ENCODE data around the gene SPATC1L. TPM values are rescaled to one million over a fixed set of nuclear protein-coding genes. Genes with fewer than 3 reads are reported as not detected.

Gene SPATC1L
- total RNA-seq, 1 experiment from 2014 or later = 16.7 TPM

- no peaks in the 10 kb centered on the region; the same call in 1 of the 2 replicates for H3K36me3 ChIP-seq (ENCODE audit: insufficient read depth, low read length)
- no peak overlapping the region for H2AFZ ChIP-seq (ENCODE audit: low read length)
These were observed 34.8 kb upstream of the SPATC1L start for GRCh38 chr21:46218906-46219590.

GRCh38 chr21:46217511-46218196 is 33.4 kb upstream of the SPATC1L start:
- no peaks in the 10 kb centered on the region; the same call in 1 of the 2 replicates for H3K36me3 ChIP-seq (ENCODE audit: insufficient read depth, low read length)
- no peak overlapping the region for H3K27ac ChIP-seq (ENCODE audit: low read length)
- no peaks in the 10 kb centered on the region for H3K4me1 ChIP-seq (ENCODE audit: low read length)
- no peak overlapping the region for H3K4me3 ChIP-seq (ENCODE audit: low read length)
- no peaks in the 10 kb centered on the region for H3K27me3 ChIP-seq (ENCODE audit: low read length)
- H3K9me2 ChIP-seq (replicated peaks; ENCODE audit: insufficient read depth, low read length) = no peaks in the 10 kb centered on the region
- no peak overlapping the region for H3K4me2 ChIP-seq (ENCODE audit: low read depth, low read length, poor library complexity, severe bottlenecking)
- no peak overlapping the region for H2AFZ ChIP-seq (ENCODE audit: low read length)
- H3K79me2 ChIP-seq (ENCODE audit: low read length) = peaks cover 8% of the 10 kb centered on the region; the same call in 1 of the 2 replicates
- no peak for DNase-seq
- no peaks in the 10 kb centered on the region for H3K9me3 ChIP-seq (ENCODE audit: low read length)
- no peak overlapping the region for H3K9ac ChIP-seq (ENCODE audit: low read length)
- no peaks in the 10 kb centered on the region for H4K20me1 ChIP-seq (ENCODE audit: insufficient read depth, low read depth, low read length)

More at GRCh38 chr21:46218906-46219590, 34.8 kb upstream of the SPATC1L start:
- H3K27ac ChIP-seq (ENCODE audit: low read length) = no peak overlapping the region
- no peak overlapping the region for H3K4me3 ChIP-seq (ENCODE audit: low read length)
- no peaks in the 10 kb centered on the region for H3K27me3 ChIP-seq (ENCODE audit: low read length)
- no peaks in the 10 kb centered on the region for H4K20me1 ChIP-seq (ENCODE audit: insufficient read depth, low read depth, low read length)
- H3K9me3 ChIP-seq (ENCODE audit: low read length) = no peaks in the 10 kb centered on the region
- no peak overlapping the region for H3K4me2 ChIP-seq (ENCODE audit: low read depth, low read length, poor library complexity, severe bottlenecking)
- H3K4me1 ChIP-seq (ENCODE audit: low read length) = no peaks in the 10 kb centered on the region
- H3K9me2 ChIP-seq (replicated peaks; ENCODE audit: insufficient read depth, low read length) = no peaks in the 10 kb centered on the region
- H3K79me2 ChIP-seq (ENCODE audit: low read length) = peaks cover 14% of the 10 kb centered on the region; the same call in 1 of the 2 replicates
- DNase-seq = no peak
- no peak overlapping the region for H3K9ac ChIP-seq (ENCODE audit: low read length)

GRCh38 chr21:46216132-46216747 is 32.0 kb upstream of the SPATC1L start:
- Histone ChIP-seq H3K27ac (ENCODE audit: low read length) (no peak overlapping the region), H3K4me2 (ENCODE audit: low read depth, low read length, poor library complexity, severe bottlenecking) (no peak overlapping the region), H3K9me3 (ENCODE audit: low read length) (no peaks in the 10 kb centered on the region), H3K4me3 (ENCODE audit: low read length) (no peak overlapping the region), H3K4me1 (ENCODE audit: low read length) (no peaks in the 10 kb centered on the region), H3K9me2 (replicated peaks; ENCODE audit: insufficient read depth, low read length) (no peaks in the 10 kb centered on the region), H3K27me3 (ENCODE audit: low read length) (no peaks in the 10 kb centered on the region), H3K9ac (ENCODE audit: low read length) (no peak overlapping the region), H2AFZ (ENCODE audit: low read length) (no peak overlapping the region), H3K36me3 (ENCODE audit: insufficient read depth, low read length) (no peaks in the 10 kb centered on the region; the same call in 1 of the 2 replicates), H3K79me2 (ENCODE audit: low read length) (no peaks in the 10 kb centered on the region), H4K20me1 (ENCODE audit: insufficient read depth, low read depth, low read length) (no peaks in the 10 kb centered on the region)
- DNase-seq = no peak

GRCh38 chr21:46215436-46216131 is 31.3 kb upstream of the SPATC1L start:
- Histone ChIP-seq H3K27me3 (ENCODE audit: low read length) (no peaks in the 10 kb centered on the region), H3K9me3 (ENCODE audit: low read length) (no peaks in the 10 kb centered on the region), H2AFZ (ENCODE audit: low read length) (no peak overlapping the region), H3K36me3 (ENCODE audit: insufficient read depth, low read length) (no peaks in the 10 kb centered on the region; the same call in 1 of the 2 replicates), H3K4me3 (ENCODE audit: low read length) (no peak overlapping the region), H3K9ac (ENCODE audit: low read length) (no peak overlapping the region), H3K9me2 (replicated peaks; ENCODE audit: insufficient read depth, low read length) (no peaks in the 10 kb centered on the region), H3K4me2 (ENCODE audit: low read depth, low read length, poor library complexity, severe bottlenecking) (no peak overlapping the region), H3K79me2 (ENCODE audit: low read length) (no peaks in the 10 kb centered on the region), H3K27ac (ENCODE audit: low read length) (no peak overlapping the region), H3K4me1 (ENCODE audit: low read length) (no peaks in the 10 kb centered on the region), H4K20me1 (ENCODE audit: insufficient read depth, low read depth, low read length) (no peaks in the 10 kb centered on the region)
- DNase-seq = no peak

- H3K36me3 ChIP-seq (ENCODE audit: insufficient read depth, low read length) = no peaks in the 10 kb centered on the region
- H3K4me2 ChIP-seq (ENCODE audit: low read depth, low read length, poor library complexity, severe bottlenecking) = no peak overlapping the region
- no peak overlapping the region for H2AFZ ChIP-seq (ENCODE audit: low read length)
- no peaks in the 10 kb centered on the region for H3K9me3 ChIP-seq (ENCODE audit: low read length)
- no peak for DNase-seq
- no peaks in the 10 kb centered on the region for H3K9me2 ChIP-seq (replicated peaks; ENCODE audit: insufficient read depth, low read length)
- H4K20me1 ChIP-seq (ENCODE audit: insufficient read depth, low read depth, low read length) = no peaks in the 10 kb centered on the region
- H3K27ac ChIP-seq (ENCODE audit: low read length) = no peak overlapping the region
- no peaks in the 10 kb centered on the region for H3K79me2 ChIP-seq (ENCODE audit: low read length)
- H3K9ac ChIP-seq (ENCODE audit: low read length) = no peak overlapping the region
- H3K4me3 ChIP-seq (ENCODE audit: low read length) = no peak overlapping the region
- H3K4me1 ChIP-seq (ENCODE audit: low read length) = no peaks in the 10 kb centered on the region
- H3K27me3 ChIP-seq (ENCODE audit: low read length) = no peaks in the 10 kb centered on the region
These were observed 30.4 kb upstream of the SPATC1L start for GRCh38 chr21:46214478-46215340.

GRCh38 chr21:46213620-46214286 is 29.5 kb upstream of the SPATC1L start:
- no peaks in the 10 kb centered on the region for H3K4me1 ChIP-seq (ENCODE audit: low read length)
- no peaks in the 10 kb centered on the region for H4K20me1 ChIP-seq (ENCODE audit: insufficient read depth, low read depth, low read length)
- no peaks in the 10 kb centered on the region for H3K36me3 ChIP-seq (ENCODE audit: insufficient read depth, low read length)
- no peaks in the 10 kb centered on the region for H3K27me3 ChIP-seq (ENCODE audit: low read length)
- H3K9me3 ChIP-seq (ENCODE audit: low read length) = no peaks in the 10 kb centered on the region
- H3K79me2 ChIP-seq (ENCODE audit: low read length) = no peaks in the 10 kb centered on the region
- H3K27ac ChIP-seq (ENCODE audit: low read length) = no peak overlapping the region
- H3K4me3 ChIP-seq (ENCODE audit: low read length) = no peak overlapping the region
- H3K9me2 ChIP-seq (replicated peaks; ENCODE audit: insufficient read depth, low read length) = no peaks in the 10 kb centered on the region
- no peak for DNase-seq
- no peak overlapping the region for H3K9ac ChIP-seq (ENCODE audit: low read length)
- H2AFZ ChIP-seq (ENCODE audit: low read length) = no peak overlapping the region
- no peak overlapping the region for H3K4me2 ChIP-seq (ENCODE audit: low read depth, low read length, poor library complexity, severe bottlenecking)

- Histone ChIP-seq H3K36me3 (ENCODE audit: insufficient read depth, low read length) (no peaks in the 10 kb centered on the region), H3K9ac (ENCODE audit: low read length) (no peak overlapping the region), H2AFZ (ENCODE audit: low read length) (no peak overlapping the region), H4K20me1 (ENCODE audit: insufficient read depth, low read depth, low read length) (no peaks in the 10 kb centered on the region), H3K4me2 (ENCODE audit: low read depth, low read length, poor library complexity, severe bottlenecking) (no peak overlapping the region), H3K27ac (ENCODE audit: low read length) (no peak overlapping the region), H3K79me2 (ENCODE audit: low read length) (no peaks in the 10 kb centered on the region), H3K9me3 (ENCODE audit: low read length) (no peaks in the 10 kb centered on the region), H3K27me3 (ENCODE audit: low read length) (no peaks in the 10 kb centered on the region), H3K4me3 (ENCODE audit: low read length) (no peak overlapping the region), H3K9me2 (replicated peaks; ENCODE audit: insufficient read depth, low read length) (no peaks in the 10 kb centered on the region), H3K4me1 (ENCODE audit: low read length) (no peaks in the 10 kb centered on the region)
- DNase-seq = no peak
These were observed 28.6 kb upstream of the SPATC1L start for GRCh38 chr21:46212721-46213484.
